OCI-LY7 (cell line): ENCODE results near the gene CCT5.

Experiments
- EZH2phosphoT487 ChIP-seq: fragments of 200-600 bp; sonication (generic); IDR thresholded peaks from 2 replicates; pipeline ENCODE4 v1.6.1; 2018; ENCODE audit warnings: low read depth, borderline replicate concordance, mild to moderate bottlenecking, mixed run types, antibody characterized with exemption, low read length, moderate library complexity, mixed read lengths
- TF ChIP-seq, protein P1 (sequence below): fragments of 200-600 bp; sonication (generic); conservative IDR thresholded peaks from 2 replicates; pipeline ENCODE4 v1.5.1; 2014; ENCODE audit warnings: mild to moderate bottlenecking, antibody characterized with exemption, low read length, moderate library complexity, mixed read lengths

DNA sequence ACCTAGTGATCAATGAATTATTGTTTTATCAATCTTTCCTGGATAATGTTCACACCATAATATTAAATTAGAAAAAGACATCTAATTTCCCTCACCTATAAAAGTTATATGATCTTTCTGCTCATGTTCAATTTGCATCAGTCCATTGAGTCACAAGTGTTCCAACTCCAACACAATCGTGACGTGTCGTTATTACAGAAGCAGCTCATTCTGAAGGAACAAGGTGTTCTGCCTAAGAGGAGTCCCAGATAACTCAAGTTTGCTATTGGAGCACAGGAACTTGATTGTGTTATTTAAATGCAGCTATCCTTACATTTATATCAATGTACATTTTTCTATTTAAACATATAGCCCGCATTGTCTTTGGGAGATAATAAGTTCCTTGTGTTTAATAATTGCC is 31.0 kb upstream of the CCT5 start:
- TF ChIP-seq, protein P1, sequence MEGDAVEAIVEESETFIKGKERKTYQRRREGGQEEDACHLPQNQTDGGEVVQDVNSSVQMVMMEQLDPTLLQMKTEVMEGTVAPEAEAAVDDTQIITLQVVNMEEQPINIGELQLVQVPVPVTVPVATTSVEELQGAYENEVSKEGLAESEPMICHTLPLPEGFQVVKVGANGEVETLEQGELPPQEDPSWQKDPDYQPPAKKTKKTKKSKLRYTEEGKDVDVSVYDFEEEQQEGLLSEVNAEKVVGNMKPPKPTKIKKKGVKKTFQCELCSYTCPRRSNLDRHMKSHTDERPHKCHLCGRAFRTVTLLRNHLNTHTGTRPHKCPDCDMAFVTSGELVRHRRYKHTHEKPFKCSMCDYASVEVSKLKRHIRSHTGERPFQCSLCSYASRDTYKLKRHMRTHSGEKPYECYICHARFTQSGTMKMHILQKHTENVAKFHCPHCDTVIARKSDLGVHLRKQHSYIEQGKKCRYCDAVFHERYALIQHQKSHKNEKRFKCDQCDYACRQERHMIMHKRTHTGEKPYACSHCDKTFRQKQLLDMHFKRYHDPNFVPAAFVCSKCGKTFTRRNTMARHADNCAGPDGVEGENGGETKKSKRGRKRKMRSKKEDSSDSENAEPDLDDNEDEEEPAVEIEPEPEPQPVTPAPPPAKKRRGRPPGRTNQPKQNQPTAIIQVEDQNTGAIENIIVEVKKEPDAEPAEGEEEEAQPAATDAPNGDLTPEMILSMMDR: no peak
- no peak for TF ChIP-seq EZH2phosphoT487
